Fibroblast of lung (primary cell): Measurements from ENCODE around the gene ASIC3.

Source experiments
- CTCF ChIP-seq, 2 donors: IDR thresholded peaks in 1 of 2; conservative IDR thresholded peaks in 1 of 2; 1 replicate in 1 of 2; 2 replicates in 1 of 2; pipeline ENCODE4 v1.5.1; 2011 to 2012; ENCODE audit warnings: low read length in 2 of 2, control low read depth in 1 of 2, inconsistent platforms in 1 of 2, low read depth in 1 of 2, mild to moderate bottlenecking in 1 of 2
- EZH2 ChIP-seq: IDR thresholded peaks from 2 replicates; pipeline ENCODE4 v1.5.1; 2012; ENCODE audit warnings: low read length, control low read depth, mild to moderate bottlenecking; ENCODE audit errors: missing control alignments

DNA sequence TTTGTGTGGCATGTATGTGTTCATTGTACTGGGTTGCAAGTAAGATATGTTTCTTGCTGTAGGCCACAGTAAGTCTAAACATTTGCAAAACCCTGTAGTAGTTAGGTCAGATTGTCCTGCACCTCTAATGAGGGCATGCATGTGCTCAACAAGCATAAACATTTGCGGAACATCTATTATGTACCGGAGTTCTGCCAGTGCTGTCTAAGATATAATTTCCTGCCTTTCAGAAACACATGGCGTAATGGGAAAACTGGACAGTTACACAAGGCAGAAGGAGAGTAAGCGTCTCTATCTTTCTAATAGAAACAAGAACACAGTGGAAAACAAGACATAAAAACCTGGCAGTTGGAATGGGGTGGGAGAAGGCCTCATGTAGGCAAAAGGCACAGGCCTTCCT lies 17.3 kb upstream of the ASIC3 start:
- TF ChIP-seq CTCF (conservative IDR thresholded peaks at IDR 0.05 in 1 of 2, IDR thresholded peaks at IDR 0.05 in 1 of 2; ENCODE audit: low read depth in 1 of 2, low read length in 2 of 2) (no peak), EZH2 (no peak)
